HEK293 (cell line): ENCODE results near the gene ZNF284.

ENCODE experiments used
- FEZF1 ChIP-seq: fragments of 450-650 bp; formaldehyde crosslinking; IDR thresholded peaks from 2 replicates; pipeline ENCODE4 v1.5.1; 2016; ENCODE audit warnings: missing biosample characterization, missing genetic modification characterization
- GFI1B ChIP-seq: fragments of 450-650 bp; formaldehyde crosslinking; IDR thresholded peaks from 2 replicates; pipeline ENCODE4 v1.5.1; 2016; ENCODE audit warnings: missing biosample characterization, missing genetic modification characterization
- PBX3 ChIP-seq: sonication (generic); formaldehyde crosslinking; IDR thresholded peaks from 2 replicates; pipeline ENCODE4 v1.8.1; 2022; ENCODE audit warnings: mild to moderate bottlenecking, moderate library complexity, missing genetic modification reagents
- PRDM2 ChIP-seq: fragments of 450-650 bp; formaldehyde crosslinking; IDR thresholded peaks from 2 replicates; pipeline ENCODE4 v1.5.1; 2016; ENCODE audit warnings: missing biosample characterization, missing genetic modification characterization, borderline replicate concordance
- SCRT1 ChIP-seq: fragments of 450-650 bp; formaldehyde crosslinking; IDR thresholded peaks from 2 replicates; pipeline ENCODE4 v1.5.1; 2016; ENCODE audit warnings: missing biosample characterization, missing genetic modification characterization, borderline replicate concordance
- YY1 ChIP-seq: fragments of 450-650 bp; formaldehyde crosslinking; IDR thresholded peaks from 2 replicates; pipeline ENCODE4 v1.5.1; 2018; ENCODE audit warnings: missing biosample characterization, missing genetic modification characterization
- YY2 ChIP-seq: fragments of 450-650 bp; formaldehyde crosslinking; IDR thresholded peaks from 2 replicates; pipeline ENCODE4 v1.5.1; 2016; ENCODE audit warnings: missing biosample characterization, missing genetic modification characterization
- ZBTB20 ChIP-seq: fragments of 450-650 bp; formaldehyde crosslinking; IDR thresholded peaks from 2 replicates; pipeline ENCODE4 v1.5.1; 2016; ENCODE audit warnings: missing biosample characterization, missing genetic modification characterization
- ZBTB26 ChIP-seq: fragments of 450-650 bp; formaldehyde crosslinking; optimal IDR thresholded peaks from 2 replicates; pipeline ENCODE3; 2016; ENCODE audit warnings: missing biosample characterization, mild to moderate bottlenecking, missing genetic modification characterization
- ZNF10 ChIP-seq: fragments of 450-650 bp; formaldehyde crosslinking; IDR thresholded peaks from 2 replicates; pipeline ENCODE4 v1.5.1; 2017; ENCODE audit warnings: missing biosample characterization, missing genetic modification characterization
- ZNF169 ChIP-seq: fragments of 450-650 bp; formaldehyde crosslinking; IDR thresholded peaks from 2 replicates; pipeline ENCODE4 v1.5.1; 2016; ENCODE audit warnings: missing biosample characterization, missing genetic modification characterization
- ZNF174 ChIP-seq: fragments of 450-650 bp; formaldehyde crosslinking; IDR thresholded peaks from 2 replicates; pipeline ENCODE4 v1.5.0; 2017; ENCODE audit warnings: missing biosample characterization, mild to moderate bottlenecking, missing genetic modification characterization
- ZNF184 ChIP-seq: fragments of 450-650 bp; IDR thresholded peaks from 2 replicates; pipeline ENCODE4 v1.5.1; 2018; ENCODE audit warnings: missing biosample characterization, mild to moderate bottlenecking, missing genetic modification characterization
- ZNF302 ChIP-seq: fragments of 450-650 bp; formaldehyde crosslinking; IDR thresholded peaks from 2 replicates; pipeline ENCODE4 v1.5.1; 2016; ENCODE audit warnings: missing biosample characterization, missing genetic modification characterization, low read depth
- ZNF350 ChIP-seq: fragments of 450-650 bp; formaldehyde crosslinking; IDR thresholded peaks from 2 replicates; pipeline ENCODE4 v1.5.0; 2017; ENCODE audit warnings: missing biosample characterization, mild to moderate bottlenecking, missing genetic modification characterization
- ZNF354C ChIP-seq: fragments of 450-650 bp; formaldehyde crosslinking; IDR thresholded peaks from 2 replicates; pipeline ENCODE4 v1.5.1; 2016; ENCODE audit warnings: missing biosample characterization, missing genetic modification characterization, low read depth, borderline replicate concordance
- ZNF362 ChIP-seq: fragments of 450-650 bp; formaldehyde crosslinking; IDR thresholded peaks from 2 replicates; pipeline ENCODE4 v1.5.1; 2016; ENCODE audit warnings: missing biosample characterization, missing genetic modification characterization
- ZNF366 ChIP-seq: fragments of 450-650 bp; formaldehyde crosslinking; conservative IDR thresholded peaks from 2 replicates; pipeline ENCODE4 v1.5.1; 2016; ENCODE audit warnings: missing biosample characterization, missing genetic modification characterization
- ZNF510 ChIP-seq: fragments of 450-650 bp; formaldehyde crosslinking; IDR thresholded peaks from 2 replicates; pipeline ENCODE4 v1.5.1; 2018; ENCODE audit warnings: mild to moderate bottlenecking, missing genetic modification characterization, missing biosample characterization; ENCODE audit not compliant: insufficient replicate concordance
- ZNF660 ChIP-seq: fragments of 450-650 bp; IDR thresholded peaks from 2 replicates; pipeline ENCODE4 v1.5.1; 2018; ENCODE audit warnings: missing biosample characterization, mild to moderate bottlenecking, missing genetic modification characterization
- ZNF707 ChIP-seq: fragments of 450-650 bp; formaldehyde crosslinking; IDR thresholded peaks from 2 replicates; pipeline ENCODE4 v1.5.1; 2016; ENCODE audit warnings: missing biosample characterization, missing genetic modification characterization
- ZNF792 ChIP-seq: fragments of 450-650 bp; formaldehyde crosslinking; IDR thresholded peaks from 2 replicates; pipeline ENCODE4 v1.5.1; 2016; ENCODE audit warnings: missing biosample characterization, missing genetic modification characterization
- TF ChIP-seq, protein P1 (sequence below): fragments of 450-650 bp; IDR thresholded peaks from 2 replicates; pipeline ENCODE4 v1.5.1; 2018; ENCODE audit warnings: missing biosample characterization, mild to moderate bottlenecking, missing genetic modification characterization
- TF ChIP-seq, protein P2 (sequence below): fragments of 450-650 bp; formaldehyde crosslinking; IDR thresholded peaks from 2 replicates; pipeline ENCODE4 v1.5.1; 2017; ENCODE audit warnings: missing biosample characterization, missing genetic modification characterization
- TF ChIP-seq, protein P3 (sequence below): fragments of 450-650 bp; formaldehyde crosslinking; IDR thresholded peaks from 2 replicates; pipeline ENCODE4 v1.5.1; 2016; ENCODE audit warnings: missing biosample characterization, missing genetic modification characterization

ZNF284 gene

GRCh38 chr19:44071824-44072542 lies at the start of gene ZNF284 (continued):
- TF ChIP-seq ZNF366 (peak; percentile 86), ZNF354C (no peak), GFI1B (no peak), ZNF660 (tag by site-specific recombination) (peak; percentile 90), SCRT1 (tag by site-specific recombination) (peak; percentile 98), ZNF169 (tag by site-specific recombination) (no peak), FEZF1 (tag by site-specific recombination) (no peak), ZNF10 (tag by site-specific recombination) (no peak; the same call in 1 of the 2 replicates), ZNF362 (tag by site-specific recombination) (no peak), PBX3 (CRISPR knock-in tag) (no peak), YY1 (tag by site-specific recombination) (no peak; the same call in none of the 2 replicates), ZNF350 (tag by site-specific recombination) (no peak), ZNF707 (no peak; the same call in 1 of the 2 replicates), ZNF302 (tag by site-specific recombination) (0 out of 2 replicates have a peak, but pooled peaks have one; percentile 44), ZBTB26 (tag by site-specific recombination) (peak; percentile 70), PRDM2 (tag by site-specific recombination) (no peak), ZNF510 (tag by site-specific recombination) (no peak), ZNF792 (tag by site-specific recombination) (peak; percentile 84), YY2 (tag by site-specific recombination) (peak; percentile 83; the same call in 1 of the 2 replicates), ZNF184 (tag by site-specific recombination) (no peak; the same call in 1 of the 2 replicates), ZNF174 (tag by site-specific recombination) (no peak), ZBTB20 (tag by site-specific recombination) (peak; percentile 98)
- TF ChIP-seq, protein P1, sequence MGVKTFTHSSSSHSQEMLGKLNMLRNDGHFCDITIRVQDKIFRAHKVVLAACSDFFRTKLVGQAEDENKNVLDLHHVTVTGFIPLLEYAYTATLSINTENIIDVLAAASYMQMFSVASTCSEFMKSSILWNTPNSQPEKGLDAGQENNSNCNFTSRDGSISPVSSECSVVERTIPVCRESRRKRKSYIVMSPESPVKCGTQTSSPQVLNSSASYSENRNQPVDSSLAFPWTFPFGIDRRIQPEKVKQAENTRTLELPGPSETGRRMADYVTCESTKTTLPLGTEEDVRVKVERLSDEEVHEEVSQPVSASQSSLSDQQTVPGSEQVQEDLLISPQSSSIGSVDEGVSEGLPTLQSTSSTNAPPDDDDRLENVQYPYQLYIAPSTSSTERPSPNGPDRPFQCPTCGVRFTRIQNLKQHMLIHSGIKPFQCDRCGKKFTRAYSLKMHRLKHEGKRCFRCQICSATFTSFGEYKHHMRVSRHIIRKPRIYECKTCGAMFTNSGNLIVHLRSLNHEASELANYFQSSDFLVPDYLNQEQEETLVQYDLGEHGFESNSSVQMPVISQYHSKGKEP, result peak; percentile 73
- TF ChIP-seq, protein P2, sequence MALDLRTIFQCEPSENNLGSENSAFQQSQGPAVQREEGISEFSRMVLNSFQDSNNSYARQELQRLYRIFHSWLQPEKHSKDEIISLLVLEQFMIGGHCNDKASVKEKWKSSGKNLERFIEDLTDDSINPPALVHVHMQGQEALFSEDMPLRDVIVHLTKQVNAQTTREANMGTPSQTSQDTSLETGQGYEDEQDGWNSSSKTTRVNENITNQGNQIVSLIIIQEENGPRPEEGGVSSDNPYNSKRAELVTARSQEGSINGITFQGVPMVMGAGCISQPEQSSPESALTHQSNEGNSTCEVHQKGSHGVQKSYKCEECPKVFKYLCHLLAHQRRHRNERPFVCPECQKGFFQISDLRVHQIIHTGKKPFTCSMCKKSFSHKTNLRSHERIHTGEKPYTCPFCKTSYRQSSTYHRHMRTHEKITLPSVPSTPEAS (tag by site-specific recombination), result no peak
- TF ChIP-seq, protein P3, sequence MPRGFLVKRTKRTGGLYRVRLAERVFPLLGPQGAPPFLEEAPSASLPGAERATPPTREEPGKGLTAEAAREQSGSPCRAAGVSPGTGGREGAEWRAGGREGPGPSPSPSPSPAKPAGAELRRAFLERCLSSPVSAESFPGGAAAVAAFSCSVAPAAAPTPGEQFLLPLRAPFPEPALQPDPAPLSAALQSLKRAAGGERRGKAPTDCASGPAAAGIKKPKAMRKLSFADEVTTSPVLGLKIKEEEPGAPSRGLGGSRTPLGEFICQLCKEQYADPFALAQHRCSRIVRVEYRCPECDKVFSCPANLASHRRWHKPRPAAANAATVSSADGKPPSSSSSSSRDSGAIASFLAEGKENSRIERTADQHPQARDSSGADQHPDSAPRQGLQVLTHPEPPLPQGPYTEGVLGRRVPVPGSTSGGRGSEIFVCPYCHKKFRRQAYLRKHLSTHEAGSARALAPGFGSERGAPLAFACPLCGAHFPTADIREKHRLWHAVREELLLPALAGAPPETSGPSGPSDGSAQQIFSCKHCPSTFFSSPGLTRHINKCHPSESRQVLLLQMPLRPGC (tag by site-specific recombination), result peak; percentile 54
